Neural cell (in vitro differentiated cells): Measurements from ENCODE around the gene UVRAG. TPM values are rescaled to one million over a fixed set of nuclear protein-coding genes. Genes with fewer than 3 reads are reported as not detected.

Source experiments
- H2AFZ ChIP-seq: fragments of 200-600, 300-800 bp; sonication (generic), shearing (Covaris generic); 2 replicates; pipeline ENCODE4 v1.6.0; 2014; ENCODE audit warnings: low read depth, mild to moderate bottlenecking, antibody characterized with exemption, low read length, moderate library complexity
- H3F3A ChIP-seq: fragments of 200-600 bp; shearing (Covaris generic); 2 replicates; pipeline ENCODE4 v1.6.1; 2016; ENCODE audit warnings: mild to moderate bottlenecking, moderate library complexity, mixed read lengths, antibody characterized with exemption, low read length; ENCODE audit not compliant: insufficient read depth, poor library complexity, severe bottlenecking
- H3K27ac ChIP-seq: fragments of 200-600, 300-800 bp; sonication (generic), shearing (Covaris generic); 2 replicates; pipeline ENCODE4 v1.5.1; 2014; ENCODE audit warnings: mild to moderate bottlenecking, low read length, moderate library complexity
- H3K27me3 ChIP-seq: fragments of 300-800, 200-600 bp; sonication (generic), shearing (Covaris generic); 2 replicates; pipeline ENCODE4 v1.6.0; 2014; ENCODE audit warnings: mild to moderate bottlenecking, low read depth, low read length, moderate library complexity; ENCODE audit not compliant: insufficient read depth
- H3K36me3 ChIP-seq: fragments of 300-800, 200-600 bp; sonication (generic), shearing (Covaris generic); 2 replicates; pipeline ENCODE4 v1.5.1; 2014; ENCODE audit warnings: mild to moderate bottlenecking, antibody characterized with exemption, low read length, moderate library complexity; ENCODE audit not compliant: insufficient read depth
- H3K4me2 ChIP-seq: fragments of 300-800, 200-600 bp; sonication (generic), shearing (Covaris generic); 2 replicates; pipeline ENCODE4 v1.6.0; 2014; ENCODE audit warnings: mild to moderate bottlenecking, low read length
- H3K4me3 ChIP-seq: fragments of 300-800, 200-600 bp; sonication (generic), shearing (Covaris generic); 2 replicates; pipeline ENCODE4 v1.5.1; 2014; ENCODE audit warnings: mild to moderate bottlenecking, low read length, moderate library complexity
- H3K79me2 ChIP-seq: fragments of 200-600 bp; shearing (Covaris generic); replicated peaks from 2 replicates; pipeline ENCODE4 v1.6.0; 2014; ENCODE audit warnings: mild to moderate bottlenecking, low read length, moderate library complexity; ENCODE audit not compliant: insufficient read depth
- H3K9ac ChIP-seq: fragments of 300-800, 200-600 bp; sonication (generic), shearing (Covaris generic); 2 replicates; pipeline ENCODE4 v1.6.1; 2016; ENCODE audit warnings: mild to moderate bottlenecking, low read length, mixed read lengths
- H3K9me2 ChIP-seq: fragments of 200-600 bp; shearing (Covaris generic); 2 replicates; pipeline ENCODE4 v1.6.1; 2016; ENCODE audit warnings: mild to moderate bottlenecking, low read length, mixed read lengths; ENCODE audit not compliant: insufficient read depth
- H3K9me3 ChIP-seq: fragments of 200-600, 300-800 bp; sonication (generic), shearing (Covaris generic); 2 replicates; pipeline ENCODE4 v1.6.1; 2016; ENCODE audit warnings: mild to moderate bottlenecking, mixed run types, low read length, moderate library complexity, mixed read lengths
- H4K20me1 ChIP-seq: fragments of 200-600 bp; shearing (Covaris generic); 2 replicates; pipeline ENCODE4 v1.6.1; 2016; ENCODE audit warnings: mild to moderate bottlenecking, mixed run types; ENCODE audit not compliant: insufficient read depth
- EP300 ChIP-seq: fragments of 450-650 bp; conservative IDR thresholded peaks from 2 replicates; pipeline ENCODE4 v1.6.1; 2014; ENCODE audit warnings: antibody characterized with exemption, mild to moderate bottlenecking, moderate library complexity; ENCODE audit not compliant: poor library complexity, severe bottlenecking
- EZH2 ChIP-seq: fragments of 200-600, 300-800 bp; shearing (Covaris generic), sonication (generic); IDR thresholded peaks from 2 replicates; pipeline ENCODE4 v1.6.1; 2014; ENCODE audit warnings: antibody characterized with exemption, low read length, borderline replicate concordance, mild to moderate bottlenecking; ENCODE audit not compliant: insufficient read depth, poor library complexity, severe bottlenecking
- MXI1 ChIP-seq: fragments of 450-650 bp; conservative IDR thresholded peaks from 2 replicates; pipeline ENCODE4 v1.6.1; 2014; ENCODE audit warnings: antibody characterized with exemption, mild to moderate bottlenecking; ENCODE audit not compliant: poor library complexity, severe bottlenecking
- POLR2AphosphoS5 ChIP-seq: IDR thresholded peaks from 2 replicates; pipeline ENCODE4 v1.6.1; 2012
- RAD21 ChIP-seq: fragments of 450-650 bp; conservative IDR thresholded peaks from 2 replicates; pipeline ENCODE4 v1.6.1; 2014; ENCODE audit warnings: antibody characterized with exemption, mild to moderate bottlenecking, moderate library complexity
- SMC3 ChIP-seq: fragments of 450-650 bp; conservative IDR thresholded peaks from 2 replicates; pipeline ENCODE4 v1.6.1; 2014; ENCODE audit warnings: antibody characterized with exemption, mild to moderate bottlenecking, moderate library complexity; ENCODE audit not compliant: poor library complexity
- TAF1 ChIP-seq: IDR thresholded peaks from 2 replicates; pipeline ENCODE4 v1.6.1; 2012; ENCODE audit warnings: low read depth
- polyA plus RNA-seq: library from polyadenylated mRNA; depleted of rRNA; stranded (reverse); fragments of >200 nt; gene quantifications from 2 replicates; pipeline ENCODE4 v1.2.3, GENCODE V29; 2014
- TF ChIP-seq, protein P1 (sequence below): fragments of 450-650 bp; IDR thresholded peaks from 2 replicates; pipeline ENCODE4 v1.5.1; 2014; ENCODE audit warnings: antibody characterized with exemption, mild to moderate bottlenecking, moderate library complexity; ENCODE audit not compliant: poor library complexity, severe bottlenecking
- TF ChIP-seq, protein P2 (sequence below): IDR thresholded peaks from 2 replicates; pipeline ENCODE4 v1.6.1; 2012; ENCODE audit warnings: borderline replicate concordance

UVRAG gene
- polyA plus RNA-seq, 1 donor from 2014 or later: 31.6 TPM

GRCh38 chr11:75888416-75888815, 73.4 kb downstream of the UVRAG start:
- Histone ChIP-seq H3K4me3 (no peak overlapping the region), H3K9me2 (no peaks in the 10 kb centered on the region)

GRCh38 chr11:75891947-75892739, 77.1 kb downstream of the UVRAG start:
- Histone ChIP-seq H3K36me3 (peaks cover 5% of the 10 kb centered on the region), H3K79me2 (no peaks in the 10 kb centered on the region), H2AFZ (no peak overlapping the region), H3K27ac (no peak overlapping the region), H3F3A (no peaks in the 10 kb centered on the region), H3K9ac (no peak overlapping the region), H3K4me2 (no peak overlapping the region), H3K9me3 (no peaks in the 10 kb centered on the region), H3K4me3 (no peak overlapping the region), H4K20me1 (no peaks in the 10 kb centered on the region), H3K27me3 (no peaks in the 10 kb centered on the region), H3K9me2 (no peaks in the 10 kb centered on the region)
- TF ChIP-seq EP300 (no peak), SMC3 (no peak)

More at GRCh38 chr11:75888416-75888815, 73.4 kb downstream of the UVRAG start:
- no peak overlapping the region for H2AFZ ChIP-seq
- no peaks in the 10 kb centered on the region for H3K9me3 ChIP-seq
- peaks cover 5% of the 10 kb centered on the region for H3K36me3 ChIP-seq
- TF ChIP-seq RAD21 (no peak), MXI1 (no peak), EZH2 (no peak), SMC3 (no peak), POLR2AphosphoS5 (no peak), EP300 (no peak), TAF1 (no peak)
- TF ChIP-seq, protein P1, sequence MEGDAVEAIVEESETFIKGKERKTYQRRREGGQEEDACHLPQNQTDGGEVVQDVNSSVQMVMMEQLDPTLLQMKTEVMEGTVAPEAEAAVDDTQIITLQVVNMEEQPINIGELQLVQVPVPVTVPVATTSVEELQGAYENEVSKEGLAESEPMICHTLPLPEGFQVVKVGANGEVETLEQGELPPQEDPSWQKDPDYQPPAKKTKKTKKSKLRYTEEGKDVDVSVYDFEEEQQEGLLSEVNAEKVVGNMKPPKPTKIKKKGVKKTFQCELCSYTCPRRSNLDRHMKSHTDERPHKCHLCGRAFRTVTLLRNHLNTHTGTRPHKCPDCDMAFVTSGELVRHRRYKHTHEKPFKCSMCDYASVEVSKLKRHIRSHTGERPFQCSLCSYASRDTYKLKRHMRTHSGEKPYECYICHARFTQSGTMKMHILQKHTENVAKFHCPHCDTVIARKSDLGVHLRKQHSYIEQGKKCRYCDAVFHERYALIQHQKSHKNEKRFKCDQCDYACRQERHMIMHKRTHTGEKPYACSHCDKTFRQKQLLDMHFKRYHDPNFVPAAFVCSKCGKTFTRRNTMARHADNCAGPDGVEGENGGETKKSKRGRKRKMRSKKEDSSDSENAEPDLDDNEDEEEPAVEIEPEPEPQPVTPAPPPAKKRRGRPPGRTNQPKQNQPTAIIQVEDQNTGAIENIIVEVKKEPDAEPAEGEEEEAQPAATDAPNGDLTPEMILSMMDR: no peak
- TF ChIP-seq, protein P2, sequence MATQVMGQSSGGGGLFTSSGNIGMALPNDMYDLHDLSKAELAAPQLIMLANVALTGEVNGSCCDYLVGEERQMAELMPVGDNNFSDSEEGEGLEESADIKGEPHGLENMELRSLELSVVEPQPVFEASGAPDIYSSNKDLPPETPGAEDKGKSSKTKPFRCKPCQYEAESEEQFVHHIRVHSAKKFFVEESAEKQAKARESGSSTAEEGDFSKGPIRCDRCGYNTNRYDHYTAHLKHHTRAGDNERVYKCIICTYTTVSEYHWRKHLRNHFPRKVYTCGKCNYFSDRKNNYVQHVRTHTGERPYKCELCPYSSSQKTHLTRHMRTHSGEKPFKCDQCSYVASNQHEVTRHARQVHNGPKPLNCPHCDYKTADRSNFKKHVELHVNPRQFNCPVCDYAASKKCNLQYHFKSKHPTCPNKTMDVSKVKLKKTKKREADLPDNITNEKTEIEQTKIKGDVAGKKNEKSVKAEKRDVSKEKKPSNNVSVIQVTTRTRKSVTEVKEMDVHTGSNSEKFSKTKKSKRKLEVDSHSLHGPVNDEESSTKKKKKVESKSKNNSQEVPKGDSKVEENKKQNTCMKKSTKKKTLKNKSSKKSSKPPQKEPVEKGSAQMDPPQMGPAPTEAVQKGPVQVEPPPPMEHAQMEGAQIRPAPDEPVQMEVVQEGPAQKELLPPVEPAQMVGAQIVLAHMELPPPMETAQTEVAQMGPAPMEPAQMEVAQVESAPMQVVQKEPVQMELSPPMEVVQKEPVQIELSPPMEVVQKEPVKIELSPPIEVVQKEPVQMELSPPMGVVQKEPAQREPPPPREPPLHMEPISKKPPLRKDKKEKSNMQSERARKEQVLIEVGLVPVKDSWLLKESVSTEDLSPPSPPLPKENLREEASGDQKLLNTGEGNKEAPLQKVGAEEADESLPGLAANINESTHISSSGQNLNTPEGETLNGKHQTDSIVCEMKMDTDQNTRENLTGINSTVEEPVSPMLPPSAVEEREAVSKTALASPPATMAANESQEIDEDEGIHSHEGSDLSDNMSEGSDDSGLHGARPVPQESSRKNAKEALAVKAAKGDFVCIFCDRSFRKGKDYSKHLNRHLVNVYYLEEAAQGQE: no peak
- no peaks in the 10 kb centered on the region for H3F3A ChIP-seq
- H3K4me2 ChIP-seq: no peak overlapping the region
- H3K27me3 ChIP-seq: no peaks in the 10 kb centered on the region
- H4K20me1 ChIP-seq: no peaks in the 10 kb centered on the region
- H3K27ac ChIP-seq: no peak overlapping the region
- H3K9ac ChIP-seq: no peak overlapping the region
- H3K79me2 ChIP-seq: no peaks in the 10 kb centered on the region
